ENCODE results near the gene ATP8B4.

Gene ATP8B4

GRCh38 chr15:50117431-50118027, 1.5 kb downstream of the ATP8B4 start:
- Histone ChIP-seq H3K36me3 (ENCODE audit: insufficient read depth) (no peaks in the 10 kb centered on the region), H3K79me2 (ENCODE audit: insufficient read depth, low read depth) (no peaks in the 10 kb centered on the region), H3K9ac (no peak overlapping the region), H4K20me1 (ENCODE audit: insufficient read depth) (no peaks in the 10 kb centered on the region), H3K4me3 (IDR thresholded peaks at IDR 0.05; ENCODE audit: insufficient read depth, low read depth, low read length) (no peak overlapping the region), H3K27me3 (ENCODE audit: insufficient read depth, low read depth) (no peaks in the 10 kb centered on the region), H3K4me1 (ENCODE audit: low read depth, poor library complexity, severe bottlenecking) (no peaks in the 10 kb centered on the region), H3K4me2 (no peak overlapping the region), H3K27ac (no peak overlapping the region), H2AFZ (ENCODE audit: low read depth) (no peak overlapping the region)
- TF ChIP-seq CTCF (conservative IDR thresholded peaks at IDR 0.05; ENCODE audit: low read depth, low read length): no peak

GRCh38 chr15:50116477-50116876, 2.6 kb downstream of the ATP8B4 start:
- no peak overlapping the region for H3K27ac ChIP-seq
- H3K36me3 ChIP-seq (ENCODE audit: insufficient read depth): no peaks in the 10 kb centered on the region
- no peak overlapping the region for H3K4me3 ChIP-seq (IDR thresholded peaks at IDR 0.05; ENCODE audit: insufficient read depth, low read depth, low read length)
- H2AFZ ChIP-seq (ENCODE audit: low read depth): no peak overlapping the region
- H4K20me1 ChIP-seq (ENCODE audit: insufficient read depth): no peaks in the 10 kb centered on the region
- no peaks in the 10 kb centered on the region for H3K4me1 ChIP-seq (ENCODE audit: low read depth, poor library complexity, severe bottlenecking)
- no peaks in the 10 kb centered on the region for H3K27me3 ChIP-seq (ENCODE audit: insufficient read depth, low read depth)
- peak; percentile 25; the same call in 1 of the 2 replicates for TF ChIP-seq CTCF (conservative IDR thresholded peaks at IDR 0.05; ENCODE audit: low read depth, low read length)
- no peak overlapping the region for H3K9ac ChIP-seq
- H3K4me2 ChIP-seq: no peak overlapping the region
- H3K79me2 ChIP-seq (ENCODE audit: insufficient read depth, low read depth): no peaks in the 10 kb centered on the region

- no peaks in the 10 kb centered on the region for H3K79me2 ChIP-seq (ENCODE audit: insufficient read depth, low read depth)
- no peaks in the 10 kb centered on the region for H3K4me1 ChIP-seq (ENCODE audit: low read depth, poor library complexity, severe bottlenecking)
- H3K4me2 ChIP-seq: no peak overlapping the region
- H3K9ac ChIP-seq: no peak overlapping the region
- no peak overlapping the region for H2AFZ ChIP-seq (ENCODE audit: low read depth)
- no peaks in the 10 kb centered on the region for H4K20me1 ChIP-seq (ENCODE audit: insufficient read depth)
- H3K27me3 ChIP-seq (ENCODE audit: insufficient read depth, low read depth): no peaks in the 10 kb centered on the region
- H3K36me3 ChIP-seq (ENCODE audit: insufficient read depth): no peaks in the 10 kb centered on the region
- H3K27ac ChIP-seq: no peak overlapping the region
- no peak for TF ChIP-seq CTCF (conservative IDR thresholded peaks at IDR 0.05; ENCODE audit: low read depth, low read length)
- H3K4me3 ChIP-seq (IDR thresholded peaks at IDR 0.05; ENCODE audit: insufficient read depth, low read depth, low read length): no peak overlapping the region
Observed at GRCh38 chr15:50113992-50114780, 4.8 kb downstream of the ATP8B4 start.

- H3K9ac ChIP-seq: no peak overlapping the region
- no peaks in the 10 kb centered on the region for H3K27me3 ChIP-seq (ENCODE audit: insufficient read depth, low read depth)
Observed at GRCh38 chr15:50113187-50113505, 5.9 kb downstream of the ATP8B4 start.

More at GRCh38 chr15:50113187-50113505, 5.9 kb downstream of the ATP8B4 start:
- Histone ChIP-seq H3K27ac (no peak overlapping the region), H2AFZ (ENCODE audit: low read depth) (no peak overlapping the region), H4K20me1 (ENCODE audit: insufficient read depth) (no peaks in the 10 kb centered on the region), H3K79me2 (ENCODE audit: insufficient read depth, low read depth) (no peaks in the 10 kb centered on the region), H3K4me2 (no peak overlapping the region), H3K4me1 (ENCODE audit: low read depth, poor library complexity, severe bottlenecking) (no peaks in the 10 kb centered on the region), H3K36me3 (ENCODE audit: insufficient read depth) (no peaks in the 10 kb centered on the region), H3K4me3 (IDR thresholded peaks at IDR 0.05; ENCODE audit: insufficient read depth, low read depth, low read length) (no peak overlapping the region)
- no peak for TF ChIP-seq CTCF (conservative IDR thresholded peaks at IDR 0.05; ENCODE audit: low read depth, low read length)

Data from KMS-11 (cell line).